ENCODE results near the gene ZNRF2. TPM values are rescaled to one million over a fixed set of nuclear protein-coding genes. Genes with fewer than 3 reads are reported as not detected.

ZNRF2 gene
- total RNA-seq, 4 donors from 2014 or later = 31.4 to 42.5 (median 39.2) TPM

DNA sequence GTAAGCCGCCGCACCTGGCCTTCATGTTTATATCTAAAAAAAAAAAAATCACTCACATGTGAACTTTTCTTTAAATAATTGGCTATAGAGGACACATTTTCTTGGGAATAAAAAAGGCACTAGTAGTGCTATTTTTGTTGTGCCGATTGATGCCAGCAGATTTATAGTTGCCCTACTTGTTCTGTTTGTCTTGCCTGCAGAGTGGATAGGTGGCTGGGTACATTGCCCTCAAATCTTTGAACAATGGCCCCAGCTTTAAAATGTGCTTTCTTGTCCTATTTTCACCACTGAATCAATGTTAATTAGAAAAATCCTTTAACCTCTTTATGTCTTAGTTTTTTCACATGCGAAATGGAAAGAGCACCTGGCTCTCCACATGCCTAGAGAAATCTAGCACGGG, 30.1 kb upstream of the ZNRF2 start:
- Histone ChIP-seq H3K9me3 (no peaks in the 10 kb centered on the region), H3K36me3 (no peaks in the 10 kb centered on the region), H3K27ac (no peak overlapping the region), H3K4me1 (peaks cover 0 to 51% (median 13%) of the 10 kb centered on the region in 4 donors), H3K4me3 (no peak overlapping the region), H3K27me3 (no peaks in the 10 kb centered on the region)
- no peak for TF ChIP-seq POLR2A (IDR thresholded peaks at IDR 0.05)
- no peak for TF ChIP-seq EP300 (IDR thresholded peaks at IDR 0.05)
- TF ChIP-seq CTCF (IDR thresholded peaks at IDR 0.05) = no peak
- 85 to 89% methylated on average over 5 of the region's 5 CpGs for WGBS, 2 donors
- DNase-seq (ENCODE audit: low spot score in 2 of 2) = no peak

- Histone ChIP-seq H3K4me3 (no peak overlapping the region), H3K4me1 (peaks cover 0 to 46% (median 11%) of the 10 kb centered on the region in 4 donors), H3K36me3 (no peaks in the 10 kb centered on the region), H3K9me3 (no peaks in the 10 kb centered on the region), H3K27ac (no peak overlapping the region), H3K27me3 (no peaks in the 10 kb centered on the region)
- WGBS, 2 donors = 60 to 73% methylated on average over 4 of the region's 4 CpGs
- no peak for DNase-seq (ENCODE audit: low spot score in 2 of 2)
- no peak for TF ChIP-seq CTCF (IDR thresholded peaks at IDR 0.05)
- no peak for TF ChIP-seq EP300 (IDR thresholded peaks at IDR 0.05)
- no peak for TF ChIP-seq POLR2A (IDR thresholded peaks at IDR 0.05)
Measured at GRCh38 chr7:30254717-30255063, 29.7 kb upstream of the ZNRF2 start.

DNA sequence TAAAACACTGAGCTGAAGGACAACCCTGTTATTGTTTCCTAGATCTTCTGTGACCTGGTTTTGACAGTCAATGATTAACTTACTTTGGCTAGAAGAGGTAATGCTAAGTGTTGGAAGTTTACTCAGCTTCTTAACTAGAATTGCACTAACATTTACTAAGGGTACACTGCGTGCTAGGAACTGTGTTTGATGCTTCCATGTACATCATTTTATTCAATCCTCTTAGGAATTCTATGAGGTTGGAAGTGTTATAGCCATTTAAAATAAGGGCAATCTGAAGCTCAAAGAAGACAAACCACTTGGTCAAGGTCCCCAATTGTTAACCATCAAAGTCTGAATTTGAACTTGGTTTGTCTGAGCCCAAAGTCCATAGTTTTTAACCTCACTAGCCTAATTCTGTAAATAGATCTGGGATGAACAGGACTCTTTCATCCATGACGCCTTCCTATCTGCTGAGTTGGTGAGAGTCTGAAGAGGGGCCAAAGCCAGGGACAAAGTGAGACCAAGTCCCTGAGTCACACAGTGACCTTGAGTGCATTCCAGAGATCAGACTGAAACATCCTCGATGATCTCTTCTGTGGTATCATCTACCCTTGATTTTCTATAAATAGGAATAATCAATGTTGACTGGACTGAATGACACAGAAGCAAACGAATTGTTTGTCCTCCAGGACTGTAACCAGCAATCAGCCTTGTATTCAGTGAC, 29.2 kb upstream of the ZNRF2 start:
- DNase-seq (ENCODE audit: low spot score in 2 of 2) = no peak
- WGBS, 2 donors = 75 to 82% methylated on average over 4 of the region's 4 CpGs
- Histone ChIP-seq H3K4me3 (no peak overlapping the region), H3K4me1 (peaks cover 0 to 41% (median 9%) of the 10 kb centered on the region in 4 donors), H3K27me3 (no peaks in the 10 kb centered on the region), H3K27ac (no peak overlapping the region), H3K9me3 (no peaks in the 10 kb centered on the region), H3K36me3 (no peaks in the 10 kb centered on the region)
- TF ChIP-seq CTCF (IDR thresholded peaks at IDR 0.05) (no peak), POLR2A (IDR thresholded peaks at IDR 0.05) (no peak), EP300 (IDR thresholded peaks at IDR 0.05) (no peak)

DNA sequence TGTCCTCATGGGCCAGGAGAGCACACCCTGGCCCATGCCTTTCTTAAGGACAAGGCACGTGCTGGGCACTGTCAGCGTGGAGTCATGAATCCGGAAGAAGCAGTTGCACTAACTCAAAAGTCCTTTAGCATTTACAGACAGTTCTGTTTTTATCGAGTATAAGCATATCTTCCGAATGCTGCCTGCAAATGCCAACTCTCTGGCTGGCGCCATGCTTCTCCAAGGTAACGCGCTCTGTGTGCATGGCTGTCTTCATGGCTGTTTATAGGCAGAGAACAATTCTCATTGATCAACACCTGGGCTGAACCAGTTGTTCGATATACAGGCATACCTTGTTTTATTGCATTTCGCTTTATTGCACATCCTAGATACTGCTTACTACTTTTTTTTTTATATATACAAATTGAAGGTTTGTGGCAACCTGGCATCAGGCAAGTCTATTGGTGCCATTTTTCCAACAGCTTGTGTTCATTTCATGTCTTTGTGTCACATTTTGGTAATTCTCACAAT, 28.0 kb upstream of the ZNRF2 start:
- DNase-seq (ENCODE audit: low spot score in 2 of 2) = no peak
- WGBS, 2 donors = 88 to 97% methylated on average over 10 of the region's 10 CpGs
- Histone ChIP-seq H3K4me1 (peaks cover 0 to 29% (median 9%) of the 10 kb centered on the region in 4 donors), H3K36me3 (no peaks in the 10 kb centered on the region), H3K27ac (no peak overlapping the region), H3K4me3 (no peak overlapping the region), H3K9me3 (no peaks in the 10 kb centered on the region), H3K27me3 (no peaks in the 10 kb centered on the region)
- no peak for TF ChIP-seq CTCF (IDR thresholded peaks at IDR 0.05)
- TF ChIP-seq POLR2A (IDR thresholded peaks at IDR 0.05) = no peak
- TF ChIP-seq EP300 (IDR thresholded peaks at IDR 0.05) = no peak

DNA sequence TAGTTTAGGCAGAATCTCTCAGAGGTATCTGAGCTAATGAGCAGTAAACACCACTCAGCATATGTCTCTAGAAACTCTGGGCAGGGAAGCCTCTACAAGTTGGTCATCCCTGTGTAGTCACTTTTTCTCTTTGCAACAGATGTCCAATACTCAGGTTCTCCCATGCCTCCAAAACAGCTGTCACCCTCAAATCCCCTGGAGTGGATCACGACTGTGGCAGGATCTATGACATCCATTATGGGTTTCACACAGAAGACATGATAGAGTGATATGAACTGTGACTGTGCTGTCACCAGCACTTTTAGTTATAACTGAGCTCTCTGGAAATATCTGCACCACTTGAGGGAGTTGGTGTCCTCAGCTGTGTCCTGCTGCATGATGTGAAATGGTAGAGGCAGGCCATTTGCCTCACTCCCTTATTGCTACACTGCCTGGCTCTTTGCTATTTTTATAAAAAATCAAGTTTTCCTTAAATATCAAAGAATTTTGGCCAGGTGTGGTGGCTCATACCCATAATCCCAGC, 24.1 kb upstream of the ZNRF2 start:
- Histone ChIP-seq H3K27ac (no peak overlapping the region), H3K4me3 (no peak overlapping the region), H3K36me3 (no peaks in the 10 kb centered on the region), H3K4me1 (no peaks in the 10 kb centered on the region), H3K9me3 (no peaks in the 10 kb centered on the region), H3K27me3 (no peaks in the 10 kb centered on the region)
- WGBS, 2 donors = 93 to 100% methylated on average over 1 of the region's 1 CpG
- DNase-seq (ENCODE audit: low spot score in 2 of 2) = no peak
- TF ChIP-seq CTCF (IDR thresholded peaks at IDR 0.05) (no peak), EP300 (IDR thresholded peaks at IDR 0.05) (no peak), POLR2A (IDR thresholded peaks at IDR 0.05) (no peak)

All from tibial nerve (tissue), 4 donors.